ENCODE measurements around the gene ARID4B.

ARID4B gene

GRCh38 chr1:235229868-235230267 is 98.1 kb downstream of the ARID4B start:
- Histone ChIP-seq H3K27me3 (ENCODE audit: low read length) (no peaks in the 10 kb centered on the region), H3K4me3 (ENCODE audit: insufficient read depth, low read length, poor library complexity, severe bottlenecking) (no peak overlapping the region), H3K79me2 (ENCODE audit: insufficient read depth, low read length) (no peaks in the 10 kb centered on the region), H3K9ac (ENCODE audit: low read length) (no peak overlapping the region), H3K27ac (ENCODE audit: low read depth, low read length) (no peak overlapping the region), H3K36me3 (ENCODE audit: low read length) (peaks cover 20% of the 10 kb centered on the region; the same call in 1 of the 2 replicates), H4K20me1 (ENCODE audit: low read depth, low read length) (no peaks in the 10 kb centered on the region), H2AFZ (ENCODE audit: low read depth, low read length, severe bottlenecking) (no peak overlapping the region), H3K9me3 (ENCODE audit: insufficient read depth, low read length) (no peaks in the 10 kb centered on the region), H3F3A (ENCODE audit: insufficient read depth) (no peaks in the 10 kb centered on the region), H3K4me2 (ENCODE audit: low read depth, low read length, poor library complexity, severe bottlenecking) (no peak overlapping the region), H3K9me2 (replicated peaks; ENCODE audit: insufficient read depth, low read length) (no peaks in the 10 kb centered on the region)
- no peak for TF ChIP-seq EZH2phosphoT487 (conservative IDR thresholded peaks at IDR 0.05; ENCODE audit: low read length)
- no peak for TF ChIP-seq CTCF (IDR thresholded peaks at IDR 0.05; ENCODE audit: insufficient read depth, low read length, poor library complexity, severe bottlenecking)

- H3K9me3 ChIP-seq (ENCODE audit: insufficient read depth, low read length): no peaks in the 10 kb centered on the region
- no peaks in the 10 kb centered on the region for H3K79me2 ChIP-seq (ENCODE audit: insufficient read depth, low read length)
- no peak overlapping the region for H2AFZ ChIP-seq (ENCODE audit: low read depth, low read length, severe bottlenecking)
- TF ChIP-seq EZH2phosphoT487 (conservative IDR thresholded peaks at IDR 0.05; ENCODE audit: low read length) (no peak), CTCF (IDR thresholded peaks at IDR 0.05; ENCODE audit: insufficient read depth, low read length, poor library complexity, severe bottlenecking) (no peak)
- H3K36me3 ChIP-seq (ENCODE audit: low read length): peaks cover 27% of the 10 kb centered on the region; the same call in 1 of the 2 replicates
- no peak overlapping the region for H3K4me3 ChIP-seq (ENCODE audit: insufficient read depth, low read length, poor library complexity, severe bottlenecking)
- H3K27ac ChIP-seq (ENCODE audit: low read depth, low read length): no peak overlapping the region
- H3K9ac ChIP-seq (ENCODE audit: low read length): no peak overlapping the region
- no peaks in the 10 kb centered on the region for H3K9me2 ChIP-seq (replicated peaks; ENCODE audit: insufficient read depth, low read length)
- H3K4me2 ChIP-seq (ENCODE audit: low read depth, low read length, poor library complexity, severe bottlenecking): no peak overlapping the region
- H3F3A ChIP-seq (ENCODE audit: insufficient read depth): no peaks in the 10 kb centered on the region
- no peaks in the 10 kb centered on the region for H3K27me3 ChIP-seq (ENCODE audit: low read length)
- no peaks in the 10 kb centered on the region for H4K20me1 ChIP-seq (ENCODE audit: low read depth, low read length)
Observed at GRCh38 chr1:235227414-235227813, 100.6 kb downstream of the ARID4B start.

GRCh38 chr1:235226933-235227332 is 101.0 kb downstream of the ARID4B start:
- no peaks in the 10 kb centered on the region for H3K27me3 ChIP-seq (ENCODE audit: low read length)
- no peaks in the 10 kb centered on the region for H3K9me3 ChIP-seq (ENCODE audit: insufficient read depth, low read length)
- no peaks in the 10 kb centered on the region for H3F3A ChIP-seq (ENCODE audit: insufficient read depth)
- no peak overlapping the region for H2AFZ ChIP-seq (ENCODE audit: low read depth, low read length, severe bottlenecking)
- H3K36me3 ChIP-seq (ENCODE audit: low read length): peaks cover 32% of the 10 kb centered on the region; the same call in 1 of the 2 replicates
- H3K9ac ChIP-seq (ENCODE audit: low read length): no peak overlapping the region
- H3K79me2 ChIP-seq (ENCODE audit: insufficient read depth, low read length): no peaks in the 10 kb centered on the region
- no peak overlapping the region for H3K4me2 ChIP-seq (ENCODE audit: low read depth, low read length, poor library complexity, severe bottlenecking)
- TF ChIP-seq EZH2phosphoT487 (conservative IDR thresholded peaks at IDR 0.05; ENCODE audit: low read length) (no peak), CTCF (IDR thresholded peaks at IDR 0.05; ENCODE audit: insufficient read depth, low read length, poor library complexity, severe bottlenecking) (no peak)
- no peak overlapping the region for H3K4me3 ChIP-seq (ENCODE audit: insufficient read depth, low read length, poor library complexity, severe bottlenecking)
- H3K9me2 ChIP-seq (replicated peaks; ENCODE audit: insufficient read depth, low read length): no peaks in the 10 kb centered on the region
- no peaks in the 10 kb centered on the region for H4K20me1 ChIP-seq (ENCODE audit: low read depth, low read length)
- H3K27ac ChIP-seq (ENCODE audit: low read depth, low read length): no peak overlapping the region
